Stomach smooth muscle (tissue), 2 donors: ENCODE results near the gene LRMDA.

Source experiments
- H3K27ac ChIP-seq: one replicate; pipeline ENCODE4 v1.7.0; 2013; ENCODE audit warnings: mild to moderate bottlenecking, low read length, inconsistent platforms
- H3K27me3 ChIP-seq, 2 donors: one replicate each; pipeline ENCODE4 v1.7.0; 2013; ENCODE audit warnings: low read length in 2 of 2; ENCODE audit not compliant: insufficient read depth in 2 of 2, control insufficient read depth in 1 of 2
- H3K36me3 ChIP-seq, 2 donors: one replicate each; pipeline ENCODE4 v1.7.0; 2013; ENCODE audit warnings: low read length in 2 of 2; ENCODE audit not compliant: control insufficient read depth in 2 of 2, insufficient read depth in 2 of 2
- H3K4me1 ChIP-seq: one replicate; pipeline ENCODE4 v1.7.0; 2013; ENCODE audit warnings: low read length; ENCODE audit not compliant: control insufficient read depth, insufficient read depth
- H3K4me3 ChIP-seq, 2 donors: one replicate each; pipeline ENCODE4 v1.7.0; 2013; ENCODE audit warnings: low read length in 2 of 2
- H3K9ac ChIP-seq, 2 donors: one replicate each; pipeline ENCODE4 v1.7.0; 2013; ENCODE audit warnings: low read length in 2 of 2, mild to moderate bottlenecking in 1 of 2
- H3K9me3 ChIP-seq, 2 donors: one replicate each; pipeline ENCODE4 v1.7.0; 2013; ENCODE audit warnings: low read length in 2 of 2; ENCODE audit not compliant: control insufficient read depth in 2 of 2
- donor health status: healthy.
- donor health status: Pancreatic carcinoma.

The LRMDA gene

DNA sequence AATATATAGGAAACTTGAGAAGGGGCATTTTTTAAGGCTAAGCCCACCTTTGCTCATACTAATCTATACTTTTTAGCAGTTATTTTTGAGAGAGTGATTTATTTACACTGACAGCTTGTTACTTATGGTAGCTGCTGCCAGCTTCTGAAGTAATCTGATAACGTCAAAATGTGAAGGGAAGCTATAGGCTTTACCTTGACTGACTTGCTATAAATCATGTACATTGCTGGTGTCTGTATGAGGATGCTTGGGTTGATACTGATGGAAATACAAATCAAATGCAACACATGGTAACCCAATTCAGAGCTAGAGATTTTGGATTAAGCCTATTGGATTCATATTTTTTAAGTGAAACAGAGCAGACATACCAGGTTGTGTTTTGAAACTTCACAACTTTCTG, 299.4 kb downstream of the LRMDA start:
- H3K4me3 ChIP-seq, result no peak overlapping the region
- H3K4me1 ChIP-seq, result no peaks in the 10 kb centered on the region
- H3K36me3 ChIP-seq, result no peaks in the 10 kb centered on the region
- no peaks in the 10 kb centered on the region for H3K9me3 ChIP-seq
- H3K27ac ChIP-seq, result no peak overlapping the region
- no peaks in the 10 kb centered on the region for H3K27me3 ChIP-seq
- no peak overlapping the region for H3K9ac ChIP-seq

DNA sequence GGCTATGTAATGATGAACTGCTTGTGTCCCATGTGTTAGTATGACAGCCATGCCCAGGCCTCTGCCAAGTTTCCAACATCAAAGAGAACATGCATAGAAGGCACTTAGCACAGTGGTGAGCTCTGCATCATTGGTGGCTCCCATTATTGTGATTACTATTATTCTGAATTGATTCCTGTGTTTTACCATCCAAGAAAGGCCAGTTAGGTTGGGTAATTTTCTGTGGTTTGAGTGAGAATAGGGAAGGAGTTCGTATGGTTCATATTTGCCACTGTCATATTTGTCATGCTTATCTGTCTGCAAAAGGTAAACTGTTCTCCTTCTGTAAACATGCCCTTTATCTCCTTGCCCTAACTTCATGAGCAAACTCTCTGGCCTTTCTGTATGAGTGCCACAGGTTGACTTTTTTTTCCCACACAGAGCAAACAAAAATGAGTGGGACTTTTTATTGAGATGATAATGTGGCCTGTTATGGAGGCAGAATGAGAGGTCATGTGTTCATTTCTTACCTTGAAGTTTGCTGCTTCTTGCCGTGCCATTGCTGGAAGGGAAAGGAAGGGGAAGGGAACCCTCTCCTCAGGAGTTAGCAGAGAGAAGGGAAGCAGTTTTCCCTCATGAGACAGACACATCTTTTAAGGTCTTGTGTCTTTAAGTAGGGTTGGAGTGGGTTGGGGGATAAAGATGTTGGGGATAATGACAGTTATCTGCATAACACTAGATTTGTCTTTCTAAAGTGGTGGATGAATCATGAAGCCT, 301.9 kb downstream of the LRMDA start:
- Histone ChIP-seq H3K9me3 (no peaks in the 10 kb centered on the region), H3K36me3 (no peaks in the 10 kb centered on the region), H3K4me1 (no peaks in the 10 kb centered on the region), H3K9ac (no peak overlapping the region), H3K4me3 (no peak overlapping the region), H3K27me3 (no peaks in the 10 kb centered on the region), H3K27ac (no peak overlapping the region)

DNA sequence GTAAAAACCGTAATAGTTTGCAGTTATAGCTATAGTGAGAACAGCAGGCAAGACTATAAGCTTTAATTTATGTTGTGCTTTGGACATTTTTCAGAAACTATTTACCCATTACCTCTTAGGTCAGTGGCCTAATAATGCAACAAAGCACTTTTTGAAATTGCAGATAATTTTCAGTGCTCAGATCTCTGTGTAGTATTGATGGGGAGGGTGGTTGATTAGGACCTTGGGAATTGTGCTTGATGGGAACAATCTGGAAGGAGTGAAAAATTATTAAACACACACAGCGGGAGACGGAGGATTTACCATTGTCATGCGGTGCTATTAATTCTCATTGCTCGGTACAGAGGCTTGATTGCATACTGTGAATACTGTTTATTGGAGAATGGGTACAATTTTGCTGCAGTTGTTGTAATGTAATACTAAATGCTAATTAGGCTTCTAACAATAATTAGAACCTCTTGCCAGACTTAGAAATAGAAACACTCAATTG, 304.8 kb downstream of the LRMDA start:
- no peak overlapping the region for H3K9ac ChIP-seq
- peaks cover 0 to 4% of the 10 kb centered on the region in 2 donors for H3K9me3 ChIP-seq
- H3K4me1 ChIP-seq, result no peaks in the 10 kb centered on the region
- H3K27ac ChIP-seq, result no peak overlapping the region
- H3K36me3 ChIP-seq, result no peaks in the 10 kb centered on the region
- H3K4me3 ChIP-seq, result no peak overlapping the region
- H3K27me3 ChIP-seq, result no peaks in the 10 kb centered on the region

DNA sequence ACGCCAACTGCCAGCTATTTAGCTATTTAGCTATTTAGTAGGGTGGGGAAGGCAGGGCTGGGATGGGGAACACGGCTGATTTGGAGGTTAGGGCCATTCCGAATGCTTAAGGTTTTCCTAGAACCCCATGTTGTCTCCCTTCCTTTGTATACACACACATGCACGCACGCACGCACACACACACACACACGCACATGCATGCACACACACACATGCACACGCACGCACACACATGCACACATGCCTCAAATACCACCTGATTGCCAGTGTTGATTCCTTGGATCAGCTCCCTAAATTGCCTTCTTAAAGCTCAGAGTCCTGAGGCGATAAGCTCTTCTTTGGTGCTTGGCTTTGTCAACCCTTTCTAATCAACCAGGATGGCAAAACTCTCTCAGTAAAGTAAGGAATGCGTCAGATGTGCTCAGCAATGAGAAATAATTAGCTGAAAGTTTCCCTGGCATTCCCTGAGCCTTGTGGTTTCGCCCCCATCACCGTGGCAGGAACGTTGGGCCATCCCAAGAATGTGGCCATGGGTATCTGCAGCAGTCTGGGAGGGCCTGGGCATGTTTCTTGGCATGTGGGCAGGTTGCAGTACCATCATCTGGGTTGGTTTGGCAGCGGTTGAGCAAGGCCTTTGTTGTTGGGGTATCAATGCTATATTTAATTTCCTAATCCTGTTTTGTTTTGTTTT, 305.6 kb downstream of the LRMDA start:
- no peak overlapping the region for H3K9ac ChIP-seq

DNA sequence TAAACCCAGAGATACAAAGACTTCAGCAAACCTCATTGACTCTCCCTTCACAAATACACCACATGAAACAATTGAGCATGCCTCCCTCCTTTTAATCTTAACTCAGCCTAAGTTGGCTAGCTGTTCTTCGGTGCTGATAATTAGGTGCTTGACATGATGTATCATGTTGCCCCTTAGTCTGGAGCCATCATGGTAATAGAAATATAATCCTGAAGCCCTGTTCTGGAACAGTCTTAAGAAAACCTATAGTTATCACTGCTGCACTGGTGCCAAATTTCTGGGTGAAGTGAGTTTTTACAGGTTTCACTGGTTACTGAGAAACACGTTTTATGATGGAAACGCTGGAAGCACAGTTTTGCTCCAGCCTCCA, 306.1 kb downstream of the LRMDA start:
- Histone ChIP-seq H3K27me3 (no peaks in the 10 kb centered on the region), H3K4me1 (no peaks in the 10 kb centered on the region)

More for the DNA sequence above, 305.6 kb downstream of the LRMDA start:
- H3K27me3 ChIP-seq, result no peaks in the 10 kb centered on the region
- no peaks in the 10 kb centered on the region for H3K36me3 ChIP-seq
- no peaks in the 10 kb centered on the region for H3K4me1 ChIP-seq
- H3K27ac ChIP-seq, result no peak overlapping the region
- H3K4me3 ChIP-seq, result no peak overlapping the region
- H3K9me3 ChIP-seq, result peaks cover 0 to 7% of the 10 kb centered on the region in 2 donors

DNA sequence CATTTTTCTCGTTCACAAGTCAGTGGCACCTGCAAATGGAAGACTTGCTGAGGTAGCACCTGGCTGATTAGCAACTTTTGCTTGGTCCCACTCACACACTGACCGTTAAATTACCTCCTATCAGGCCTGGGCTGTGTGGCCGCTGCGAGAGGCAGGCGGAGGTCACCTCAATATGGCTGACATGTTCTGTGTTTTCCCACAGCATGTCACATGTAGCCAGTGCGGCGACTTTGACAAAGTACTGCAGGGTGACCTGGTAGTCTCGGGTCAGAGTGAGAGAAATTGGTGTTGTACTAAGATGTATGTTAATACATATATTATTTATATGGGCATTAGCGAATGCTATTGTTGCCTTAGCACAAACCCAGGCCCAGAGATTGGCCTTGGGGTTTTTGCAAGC, 307.5 kb downstream of the LRMDA start:
- Histone ChIP-seq H3K9me3 (peaks cover 0 to 7% of the 10 kb centered on the region in 2 donors), H3K36me3 (no peaks in the 10 kb centered on the region), H3K27ac (no peak overlapping the region), H3K27me3 (no peaks in the 10 kb centered on the region), H3K4me1 (no peaks in the 10 kb centered on the region), H3K4me3 (no peak overlapping the region), H3K9ac (no peak overlapping the region)

More for the DNA sequence above, 306.1 kb downstream of the LRMDA start:
- H3K9ac ChIP-seq, result no peak overlapping the region
- no peak overlapping the region for H3K27ac ChIP-seq
- no peak overlapping the region for H3K4me3 ChIP-seq
- H3K9me3 ChIP-seq, result peaks cover 0 to 7% of the 10 kb centered on the region in 2 donors
- H3K36me3 ChIP-seq, result no peaks in the 10 kb centered on the region

DNA sequence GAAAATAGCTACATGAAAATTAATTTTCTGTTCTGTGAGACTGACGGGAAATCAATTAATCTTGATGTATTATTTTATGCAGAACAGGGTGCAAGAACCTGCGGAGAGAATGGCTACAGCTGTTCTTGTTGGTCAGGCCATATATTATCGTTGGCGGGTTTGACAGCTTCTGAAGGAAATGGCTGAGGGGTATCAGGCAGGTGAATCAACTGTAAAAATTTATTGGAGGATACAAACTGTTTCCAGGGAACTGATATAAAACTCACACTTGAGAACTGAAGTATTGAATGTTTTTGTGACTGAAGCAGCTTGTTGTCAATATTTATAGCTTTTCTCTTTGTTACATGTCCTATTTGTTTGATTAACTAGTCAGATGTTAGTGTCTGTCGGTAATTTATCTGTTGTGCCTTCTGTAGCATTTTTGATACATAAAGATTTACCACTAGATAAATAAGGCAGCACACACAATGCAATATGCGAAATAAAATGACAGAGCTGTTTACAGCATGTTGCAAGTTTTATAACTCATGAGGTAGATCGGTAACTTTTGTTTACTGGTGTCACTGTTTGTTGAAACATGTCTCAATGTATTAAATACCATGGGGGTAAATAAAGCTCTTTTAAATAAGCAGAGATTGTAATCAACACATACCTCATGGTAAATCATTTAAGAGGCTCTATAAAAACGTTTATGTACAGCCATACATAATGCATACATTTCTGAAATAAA, 308.2 kb downstream of the LRMDA start:
- H3K36me3 ChIP-seq, result no peaks in the 10 kb centered on the region
- peaks cover 0 to 7% of the 10 kb centered on the region in 2 donors for H3K9me3 ChIP-seq
- no peak overlapping the region for H3K9ac ChIP-seq
- H3K4me1 ChIP-seq, result no peaks in the 10 kb centered on the region
- no peaks in the 10 kb centered on the region for H3K27me3 ChIP-seq
- no peak overlapping the region for H3K4me3 ChIP-seq
- no peak overlapping the region for H3K27ac ChIP-seq

DNA sequence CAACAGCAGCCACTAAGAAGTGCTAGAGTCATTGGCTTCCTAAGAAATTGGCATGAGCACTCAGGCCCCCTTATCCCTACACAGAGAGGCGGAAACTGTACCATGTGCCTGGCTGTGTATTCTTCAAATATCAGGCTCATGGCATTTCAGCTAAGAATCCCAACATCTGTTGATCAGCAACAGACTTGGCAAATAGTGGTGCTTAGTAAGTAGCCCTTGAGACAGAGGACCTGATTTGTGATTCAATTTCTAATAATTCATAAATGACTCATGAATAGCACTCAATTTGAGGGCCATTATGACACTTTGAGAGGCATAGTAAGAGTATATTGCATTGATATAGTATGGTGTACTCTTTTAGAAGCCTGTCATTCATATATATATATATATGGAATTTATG, 309.1 kb downstream of the LRMDA start:
- Histone ChIP-seq H3K9ac (no peak overlapping the region), H3K36me3 (no peaks in the 10 kb centered on the region), H3K4me3 (no peak overlapping the region), H3K27ac (no peak overlapping the region), H3K9me3 (peaks cover 0 to 7% of the 10 kb centered on the region in 2 donors), H3K4me1 (no peaks in the 10 kb centered on the region), H3K27me3 (no peaks in the 10 kb centered on the region)

DNA sequence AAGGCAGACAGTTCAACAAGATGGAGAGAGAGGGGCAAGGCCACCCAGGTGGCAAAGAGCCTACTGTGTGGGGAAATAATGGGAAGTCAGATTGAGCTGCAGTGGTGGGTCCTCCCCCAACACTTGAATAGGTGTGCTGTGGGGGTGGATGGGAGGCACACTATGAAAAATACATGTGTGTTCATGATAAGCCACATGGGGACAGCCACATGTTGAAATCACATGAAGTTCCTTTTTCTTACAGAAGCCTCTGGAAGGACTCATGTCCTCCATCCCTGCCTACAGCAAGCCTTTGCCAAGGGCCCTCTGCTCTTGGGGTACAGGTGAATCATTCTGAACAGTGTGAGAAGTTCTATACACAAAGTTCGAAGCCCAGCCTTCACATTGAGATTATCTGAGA, 310.9 kb downstream of the LRMDA start:
- H3K9me3 ChIP-seq, result peaks cover 0 to 7% of the 10 kb centered on the region in 2 donors
- H3K9ac ChIP-seq, result no peak overlapping the region
- H3K27ac ChIP-seq, result no peak overlapping the region
- H3K4me1 ChIP-seq, result no peaks in the 10 kb centered on the region
- H3K4me3 ChIP-seq, result no peak overlapping the region
- no peaks in the 10 kb centered on the region for H3K27me3 ChIP-seq
- H3K36me3 ChIP-seq, result no peaks in the 10 kb centered on the region

DNA sequence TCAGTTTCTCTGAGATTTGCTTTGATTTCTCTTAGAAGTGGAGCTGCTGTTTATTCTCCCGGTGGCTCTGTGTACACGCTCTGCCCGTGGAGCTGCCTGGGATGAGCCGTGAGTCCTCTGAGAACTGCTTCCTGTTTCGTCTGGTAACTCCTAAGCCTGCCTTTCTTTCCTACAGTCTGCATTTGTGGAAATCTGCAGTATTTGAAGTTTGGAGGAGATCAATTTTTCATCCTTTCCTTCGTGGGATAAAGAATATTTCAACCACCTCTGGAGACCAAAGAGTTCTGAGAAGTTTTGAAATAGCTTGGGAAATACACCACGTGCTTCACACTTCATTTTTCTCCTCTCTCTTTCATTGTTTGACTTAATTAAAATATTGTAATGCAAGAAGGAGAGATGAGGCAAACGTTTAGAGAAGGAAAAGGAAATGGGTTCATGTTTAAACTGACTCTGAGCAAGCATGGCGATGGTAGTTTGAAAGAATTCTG, 311.9 kb downstream of the LRMDA start:
- Histone ChIP-seq H3K27ac (no peak overlapping the region), H3K36me3 (no peaks in the 10 kb centered on the region), H3K4me1 (no peaks in the 10 kb centered on the region), H3K4me3 (no peak overlapping the region), H3K27me3 (no peaks in the 10 kb centered on the region), H3K9me3 (peaks cover 0 to 7% of the 10 kb centered on the region in 2 donors), H3K9ac (no peak overlapping the region)
